Ovary (tissue), 9 donors: ENCODE data around the gene TDO2. TPM values are rescaled to one million over a fixed set of nuclear protein-coding genes. Genes with fewer than 3 reads are reported as not detected.

Experiments used
- DNase-seq, 5 donors: peaks; one replicate each; pipeline ENCODE4 v3.0.0-alpha.2; 2019 to 2020
- H3K27ac ChIP-seq, 2 donors: fragments of 200-600 bp; one replicate each; pipeline versions ENCODE4 v1.5.1 to v1.8.0; 2019 to 2022
- H3K27me3 ChIP-seq: fragments of 200-600 bp; one replicate; pipeline ENCODE4 v1.8.0; 2022
- H3K36me3 ChIP-seq: fragments of 200-600 bp; sonication (generic); one replicate; pipeline ENCODE4 v1.5.1; 2019
- H3K4me1 ChIP-seq: one replicate; pipeline ENCODE4 v1.8.1; 2013; ENCODE audit warnings: mild to moderate bottlenecking, moderate library complexity; ENCODE audit not compliant: insufficient read depth
- H3K4me3 ChIP-seq: fragments of 200-600 bp; sonication (generic); one replicate; pipeline ENCODE4 v1.5.1; 2017
- H3K9me3 ChIP-seq, 2 donors: fragments of 200-600 bp in 1 of 2; sonication (generic) in 1 of 2; one replicate each; pipeline versions ENCODE4 v1.5.1 to v1.8.1; 2013 to 2019; ENCODE audit warnings: mild to moderate bottlenecking in 1 of 2, moderate library complexity in 1 of 2
- CTCF ChIP-seq, 3 donors: fragments of 450-650 bp in 2 of 3; fragments of 200-600 bp in 1 of 3; IDR thresholded peaks; one replicate each; pipeline versions ENCODE4 v1.5.1 to v1.8.0; 2016 to 2022; ENCODE audit warnings: antibody characterized with exemption in 3 of 3, mild to moderate bottlenecking in 1 of 3
- EP300 ChIP-seq: sonication (generic); formaldehyde crosslinking; IDR thresholded peaks from one replicate; pipeline ENCODE4 v1.6.1; 2017; ENCODE audit warnings: antibody characterized with exemption
- POLR2A ChIP-seq: fragments of 450-650 bp; IDR thresholded peaks from one replicate; pipeline ENCODE4 v1.6.1; 2017; ENCODE audit warnings: antibody characterized with exemption, mild to moderate bottlenecking, moderate library complexity
- WGBS, 3 donors: extraction: QIAGEN DNeasy Blood & Tissue Kit in 1 of 3; methylation state at CpG; one replicate each; pipeline versions ENCODE4 v1.1.5 to v1.1.7; 2013 to 2017; 5-methylcytosine and 5-hydroxymethylcytosine counted together
- intact Hi-C, 4 donors: fragments of 100-400 bp; cut with DNase I; formaldehyde crosslinking; loops; one replicate each; pipeline versions ENCODE4 v1.11.0 to v1.15.1; 2022 to 2023
- polyA plus RNA-seq, 2 donors: library from polyadenylated mRNA; stranded (reverse); fragments of 200-250 nt in 1 of 2; fragments of 350-450 nt in 1 of 2; fragmentation: Illumina TruSeq in 1 of 2; extraction: RNeasy Lipid Tissue Mini Kit (QIAGEN cat#74804) in 1 of 2; gene quantifications; one replicate each; pipeline ENCODE4 v1.2.3, GENCODE V29; 2013 to 2014
- total RNA-seq, 7 donors: library from RNA; depleted of rRNA in 2 of 7; stranded (reverse); fragments of >200 nt in 2 of 7; fragmentation: NEBNext Ultra II Directional in 3 of 7; extraction: Animal tissue kit (Norgen Biotek cat#: 25700) in 3 of 7; gene quantifications; one replicate each; pipeline versions ENCODE4 v1.1.0 to v1.2.4, GENCODE V29; 2016 to 2023
- donor health status: DM: no; HTN: no; CAD: no; lungs with moderate emphysema.
- donor health status: DM: no; HTN: no; CAD: no.
- donor health status: Bipolar disorder and iron deficiency.
- donor health status: DM: yes; HTN: yes; CAD: no.
- donor health status: DM: no; HTN: no; CAD: no.
- donor health status: DM: yes; HTN: yes; CAD: no.

The TDO2 gene
- total and polyA plus RNA-seq, 9 donors = 0.08 to 2.5 (median 0.61) TPM; not detected in 3

DNA sequence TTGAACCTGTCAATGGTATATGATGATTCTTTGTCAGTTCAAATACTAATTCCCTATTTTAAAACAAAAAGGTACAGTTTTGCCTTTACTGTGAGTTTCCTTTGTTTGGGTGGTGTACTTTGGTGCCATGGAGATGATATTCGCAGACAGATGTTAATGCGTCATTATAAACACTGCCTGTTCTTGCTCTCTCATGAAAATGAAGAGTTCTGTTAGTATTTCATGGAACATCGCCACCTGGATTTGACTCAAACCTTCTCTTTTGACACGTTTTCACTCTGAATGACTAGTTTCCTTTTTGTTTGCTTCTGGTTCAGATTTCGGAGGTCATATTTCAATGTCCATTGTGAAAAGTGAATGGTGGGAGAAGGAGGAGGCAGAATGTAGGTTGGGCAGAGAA, 57.0 kb downstream of the TDO2 start:
- Histone ChIP-seq H3K36me3 (no peaks in the 10 kb centered on the region), H3K4me3 (no peak overlapping the region), H3K4me1 (no peaks in the 10 kb centered on the region), H3K27me3 (no peaks in the 10 kb centered on the region), H3K27ac (no peak overlapping the region), H3K9me3 (no peaks in the 10 kb centered on the region)
- TF ChIP-seq POLR2A = no peak
- TF ChIP-seq CTCF (IDR thresholded peaks at IDR 0.05) = no peak
- no peak for TF ChIP-seq EP300
- intact Hi-C loops = no loop called here
- DNase-seq = no peak
- 70 to 75% (median 71%) methylated on average over 5 of the region's 5 CpGs for WGBS, 3 donors

GRCh38 chr4:155961575-155961974, 58.1 kb downstream of the TDO2 start:
- Histone ChIP-seq H3K4me1 (no peaks in the 10 kb centered on the region), H3K27ac (no peak overlapping the region), H3K9me3 (no peaks in the 10 kb centered on the region), H3K27me3 (no peaks in the 10 kb centered on the region), H3K4me3 (no peak overlapping the region), H3K36me3 (no peaks in the 10 kb centered on the region)
- no peak for DNase-seq
- WGBS, 3 donors = 83 to 91% (median 86%) methylated on average over 4 of the region's 4 CpGs
- intact Hi-C loops = no loop called here
- TF ChIP-seq EP300 = no peak
- no peak for TF ChIP-seq CTCF (IDR thresholded peaks at IDR 0.05)
- TF ChIP-seq POLR2A = no peak

DNA sequence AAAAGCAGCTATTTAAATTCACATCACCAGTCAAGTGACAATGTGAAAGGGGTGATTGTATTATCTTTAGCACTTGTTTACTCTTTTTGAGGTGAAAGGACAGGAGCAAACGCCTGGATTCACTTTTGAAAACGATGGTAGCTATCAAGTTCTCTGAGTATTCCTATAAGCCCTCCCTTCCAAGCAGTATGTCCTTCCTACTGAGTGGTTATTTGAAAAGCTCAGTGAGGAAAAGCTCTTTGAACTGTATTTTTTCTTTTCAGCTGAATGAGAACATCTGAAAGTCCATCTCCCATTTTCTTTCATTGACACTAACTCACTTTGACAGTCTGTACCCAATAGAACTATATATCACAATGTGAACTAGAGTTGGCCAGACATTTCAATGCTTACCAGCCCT, 59.3 kb downstream of the TDO2 start:
- intact Hi-C loops = no loop called here
- WGBS, 3 donors = 69 to 82% (median 71%) methylated on average over 2 of the region's 2 CpGs
- H3K27ac ChIP-seq = no peak overlapping the region

DNA sequence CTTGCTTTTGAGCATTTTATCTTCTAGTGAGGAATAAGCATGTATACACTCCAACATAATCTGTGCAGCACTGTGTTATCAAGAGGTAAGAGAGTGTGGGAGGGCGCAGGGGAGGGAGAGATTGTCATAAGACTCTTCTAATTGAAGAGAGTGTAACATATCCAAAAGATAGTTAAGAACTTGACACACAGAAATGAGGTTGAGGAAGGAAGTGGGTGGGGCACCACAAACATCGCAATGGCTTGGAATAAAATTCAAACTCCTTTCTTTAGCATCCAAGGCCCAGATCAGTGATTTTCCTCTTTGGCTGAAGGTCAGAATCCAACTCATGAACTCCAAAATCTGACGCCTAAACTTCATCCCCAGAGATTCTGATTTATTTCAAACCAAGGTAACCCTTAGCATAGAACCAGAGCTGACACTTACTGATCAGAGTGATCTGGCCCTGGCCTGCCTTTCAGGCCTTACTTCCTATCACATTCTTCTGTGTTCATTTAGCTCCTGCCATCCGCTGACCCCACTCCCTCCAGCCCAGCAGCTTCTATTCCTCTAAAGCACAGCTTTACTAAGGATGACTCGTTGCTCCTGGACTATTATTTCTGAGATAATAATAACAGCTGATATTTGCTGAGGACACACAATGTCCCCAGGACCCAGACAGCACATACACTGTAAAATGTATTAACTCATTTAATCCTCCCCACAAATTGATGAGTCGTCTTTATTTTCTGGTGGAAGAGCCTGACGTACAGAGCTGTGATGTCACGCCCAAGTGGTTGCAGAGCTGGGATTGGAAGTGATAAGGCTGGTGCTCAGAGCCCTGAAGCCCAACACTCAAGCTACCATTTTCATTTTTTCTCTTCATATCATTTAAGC, 60.8 kb downstream of the TDO2 start:
- no peak overlapping the region for H3K27ac ChIP-seq
- WGBS, 3 donors = 58 to 60% (median 59%) methylated on average over 8 of the region's 8 CpGs

More for the DNA sequence above, 59.3 kb downstream of the TDO2 start:
- no peak for DNase-seq
- Histone ChIP-seq H3K9me3 (no peaks in the 10 kb centered on the region), H3K4me1 (no peaks in the 10 kb centered on the region), H3K27me3 (no peaks in the 10 kb centered on the region), H3K4me3 (no peak overlapping the region), H3K36me3 (no peaks in the 10 kb centered on the region)
- TF ChIP-seq POLR2A = no peak
- TF ChIP-seq EP300 = no peak

More for the DNA sequence above, 60.8 kb downstream of the TDO2 start:
- TF ChIP-seq EP300 (no peak), POLR2A (no peak), CTCF (IDR thresholded peaks at IDR 0.05) (no peak)
- DNase-seq = no peak
- H3K4me1 ChIP-seq = no peaks in the 10 kb centered on the region
- no peaks in the 10 kb centered on the region for H3K27me3 ChIP-seq
- H3K36me3 ChIP-seq = no peaks in the 10 kb centered on the region
- H3K4me3 ChIP-seq = no peak overlapping the region
- intact Hi-C loops = no loop called here
- H3K9me3 ChIP-seq = no peaks in the 10 kb centered on the region
